Measurements from ENCODE around the gene SEMA3E. TPM values are rescaled to one million over a fixed set of nuclear protein-coding genes. Genes with fewer than 3 reads are reported as not detected.

The SEMA3E gene
- total RNA-seq, 1 donor from 2014 or later, result 0.96 TPM

DNA sequence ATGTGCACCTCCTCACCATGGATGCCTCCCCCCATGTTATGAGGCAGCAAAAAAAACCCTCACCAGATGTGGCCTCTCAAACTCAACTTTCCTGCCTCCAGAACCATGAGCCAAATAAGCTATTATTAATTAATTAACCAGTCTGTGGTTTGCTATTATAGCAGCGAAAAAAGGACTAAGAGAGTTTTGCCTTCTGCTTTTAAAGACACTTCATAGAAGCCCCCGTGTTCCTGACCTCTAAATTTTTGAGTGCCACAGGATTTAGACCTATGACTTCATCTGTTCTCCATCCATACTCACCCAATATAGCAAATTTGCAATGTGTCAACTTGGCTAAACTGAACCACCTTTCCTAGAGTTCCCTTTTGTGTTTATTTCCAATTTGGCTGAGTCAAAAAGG, 9.2 kb upstream of the SEMA3E start:
- Mint-ChIP-seq H3K9me3 (ENCODE audit: unreplicated experiment) (no peaks in the 10 kb centered on the region), H3K36me3 (ENCODE audit: unreplicated experiment) (no peaks in the 10 kb centered on the region), H3K27ac (ENCODE audit: unreplicated experiment) (no peak overlapping the region), H3K4me1 (ENCODE audit: low read depth, unreplicated experiment) (no peaks in the 10 kb centered on the region), H3K4me3 (ENCODE audit: unreplicated experiment) (no peak overlapping the region), H3K27me3 (ENCODE audit: unreplicated experiment) (no peaks in the 10 kb centered on the region)
- TF ChIP-seq CTCF (IDR thresholded peaks at IDR 0.05; ENCODE audit: partially characterized antibody, unreplicated experiment), result no peak
- no peak for DNase-seq

- Mint-ChIP-seq H3K9me3 (ENCODE audit: unreplicated experiment) (no peaks in the 10 kb centered on the region), H3K27me3 (ENCODE audit: unreplicated experiment) (no peaks in the 10 kb centered on the region), H3K27ac (ENCODE audit: unreplicated experiment) (no peak overlapping the region), H3K4me1 (ENCODE audit: low read depth, unreplicated experiment) (no peaks in the 10 kb centered on the region), H3K4me3 (ENCODE audit: unreplicated experiment) (no peak overlapping the region), H3K36me3 (ENCODE audit: unreplicated experiment) (no peaks in the 10 kb centered on the region)
- DNase-seq, result peak; percentile 46
- peak; percentile 80 for TF ChIP-seq CTCF (IDR thresholded peaks at IDR 0.05; ENCODE audit: partially characterized antibody, unreplicated experiment)
Observed at GRCh38 chr7:83655951-83656556, 7.1 kb upstream of the SEMA3E start.

- Mint-ChIP-seq H3K27ac (ENCODE audit: unreplicated experiment) (no peak overlapping the region), H3K4me3 (ENCODE audit: unreplicated experiment) (no peak overlapping the region), H3K27me3 (ENCODE audit: unreplicated experiment) (no peaks in the 10 kb centered on the region), H3K4me1 (ENCODE audit: low read depth, unreplicated experiment) (peaks cover 12% of the 10 kb centered on the region), H3K9me3 (ENCODE audit: unreplicated experiment) (no peaks in the 10 kb centered on the region), H3K36me3 (ENCODE audit: unreplicated experiment) (no peaks in the 10 kb centered on the region)
- no peak for TF ChIP-seq CTCF (IDR thresholded peaks at IDR 0.05; ENCODE audit: partially characterized antibody, unreplicated experiment)
- DNase-seq, result no peak
Observed at GRCh38 chr7:83652481-83652880, 3.5 kb upstream of the SEMA3E start.

DNA sequence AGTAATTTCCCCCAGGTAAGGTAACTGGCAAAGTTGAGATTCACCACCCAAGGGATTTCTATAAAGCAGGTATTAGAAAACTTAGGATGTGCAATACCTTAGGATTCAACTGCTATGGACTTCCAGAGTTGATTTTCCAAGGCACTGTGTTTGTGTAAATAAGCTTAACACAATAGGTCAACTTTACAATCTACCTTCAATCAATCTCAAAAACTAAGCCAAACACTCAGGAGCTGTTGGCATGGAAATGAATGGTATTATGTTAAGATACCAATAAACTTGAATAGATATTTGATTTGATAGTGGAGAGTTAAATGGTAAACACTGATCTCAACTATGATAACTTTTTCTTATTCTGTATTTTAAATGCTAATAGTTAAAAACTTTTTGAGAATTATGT, 762 bp upstream of the SEMA3E start:
- no peaks in the 10 kb centered on the region for H3K27me3 Mint-ChIP-seq (ENCODE audit: unreplicated experiment)
- no peak overlapping the region for H3K4me3 Mint-ChIP-seq (ENCODE audit: unreplicated experiment)
- H3K4me1 Mint-ChIP-seq (ENCODE audit: low read depth, unreplicated experiment), result peaks cover 12% of the 10 kb centered on the region
- no peaks in the 10 kb centered on the region for H3K9me3 Mint-ChIP-seq (ENCODE audit: unreplicated experiment)
- no peak for DNase-seq
- H3K27ac Mint-ChIP-seq (ENCODE audit: unreplicated experiment), result no peak overlapping the region
- no peak for TF ChIP-seq CTCF (IDR thresholded peaks at IDR 0.05; ENCODE audit: partially characterized antibody, unreplicated experiment)
- H3K36me3 Mint-ChIP-seq (ENCODE audit: unreplicated experiment), result no peaks in the 10 kb centered on the region

- H3K27ac Mint-ChIP-seq (ENCODE audit: unreplicated experiment), result no peak overlapping the region
Observed at GRCh38 chr7:83646027-83646426, 2.9 kb downstream of the SEMA3E start.

More at GRCh38 chr7:83646027-83646426, 2.9 kb downstream of the SEMA3E start:
- no peak for DNase-seq
- no peaks in the 10 kb centered on the region for H3K9me3 Mint-ChIP-seq (ENCODE audit: unreplicated experiment)
- no peak overlapping the region for H3K4me3 Mint-ChIP-seq (ENCODE audit: unreplicated experiment)
- H3K27me3 Mint-ChIP-seq (ENCODE audit: unreplicated experiment), result no peaks in the 10 kb centered on the region
- H3K4me1 Mint-ChIP-seq (ENCODE audit: low read depth, unreplicated experiment), result peaks cover 19% of the 10 kb centered on the region
- H3K36me3 Mint-ChIP-seq (ENCODE audit: unreplicated experiment), result no peaks in the 10 kb centered on the region
- TF ChIP-seq CTCF (IDR thresholded peaks at IDR 0.05; ENCODE audit: partially characterized antibody, unreplicated experiment), result no peak

Measured in glutamatergic neuron (in vitro differentiated cells).